Right atrium auricular region (tissue), 2 donors: ENCODE results near the gene PRIMA1. TPM values are rescaled to one million over a fixed set of nuclear protein-coding genes. Genes with fewer than 3 reads are reported as not detected.

Experiments used
- DNase-seq: peaks from one replicate; pipeline ENCODE4 v3.0.0-alpha.2; 2019; ENCODE audit warnings: low spot score
- H3K27ac ChIP-seq, 2 donors: fragments of 200-600 bp; sonication (generic); 1 replicate in 1 of 2; 2 replicates in 1 of 2; pipeline ENCODE4 v1.5.1; 2016 to 2019
- H3K27me3 ChIP-seq, 2 donors: fragments of 200-600 bp; sonication (generic); one replicate each; pipeline versions ENCODE4 v1.5.1 to v1.6.0; 2017 to 2019
- H3K36me3 ChIP-seq: fragments of 200-600 bp; sonication (generic); one replicate; pipeline ENCODE4 v1.5.1; 2016
- H3K4me1 ChIP-seq, 2 donors: fragments of 200-600 bp; sonication (generic); one replicate each; pipeline versions ENCODE4 v1.5.1 to v1.6.0; 2017 to 2019
- H3K4me3 ChIP-seq, 2 donors: fragments of 200-600 bp; sonication (generic); 1 replicate in 1 of 2; 2 replicates in 1 of 2; pipeline ENCODE4 v1.5.1; 2017 to 2019; ENCODE audit warnings: mild to moderate bottlenecking in 1 of 2, moderate library complexity in 1 of 2
- H3K9me3 ChIP-seq, 2 donors: fragments of 200-600 bp; sonication (generic); one replicate each; pipeline ENCODE4 v1.5.1; 2019
- total RNA-seq, 2 donors: library from RNA; depleted of rRNA; stranded (reverse); fragments of >200 nt; gene quantifications; one replicate each; pipeline ENCODE4 v1.1.0, GENCODE V29; 2016
- TF ChIP-seq, protein P1 (sequence below), 2 donors: fragments of 200-600 bp; sonication (generic); IDR thresholded peaks; one replicate each; pipeline ENCODE4 v1.5.1; 2019; ENCODE audit warnings: antibody characterized with exemption in 2 of 2

PRIMA1 gene
- total RNA-seq, 2 donors from 2014 or later, result 2.2 to 4.1 TPM

DNA sequence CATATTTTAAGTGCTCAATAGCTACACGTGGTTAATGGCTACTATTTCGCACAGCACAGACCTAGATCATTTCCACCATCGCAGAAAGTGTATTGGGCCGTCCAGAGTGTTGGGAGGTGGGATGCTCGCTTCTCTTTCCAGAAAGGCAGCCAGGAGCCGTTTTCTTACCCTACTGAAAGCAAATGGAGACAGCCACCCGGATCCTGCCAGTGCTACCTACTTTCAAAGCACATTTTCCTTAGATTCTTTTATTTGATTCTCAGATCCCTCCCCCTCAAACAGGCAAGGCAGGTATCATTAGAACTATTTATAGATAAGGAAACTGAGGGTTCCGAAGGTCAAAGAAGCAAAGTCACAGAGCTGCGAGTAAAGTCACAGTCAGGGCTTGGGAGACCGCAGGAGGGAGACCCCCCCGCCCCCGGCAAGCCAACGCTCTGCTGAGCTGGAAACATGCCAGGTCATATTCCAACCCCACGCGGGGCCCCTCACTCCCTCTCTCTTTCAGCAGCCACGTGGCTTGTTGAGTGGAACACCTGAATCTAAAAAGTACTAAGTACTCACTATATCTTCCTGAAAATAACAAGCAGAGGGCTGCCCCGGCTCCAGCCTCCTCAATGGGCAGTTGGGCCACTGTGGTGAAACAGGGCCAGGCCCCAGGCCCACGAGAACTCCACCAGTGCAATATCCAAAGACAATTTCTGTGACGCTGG lies 36.2 kb downstream of the PRIMA1 start:
- no peaks in the 10 kb centered on the region for H3K36me3 ChIP-seq

GRCh38 chr14:93749076-93749420 lies 39.2 kb downstream of the PRIMA1 start:
- no peak overlapping the region for H3K4me3 ChIP-seq
- TF ChIP-seq, protein P1, sequence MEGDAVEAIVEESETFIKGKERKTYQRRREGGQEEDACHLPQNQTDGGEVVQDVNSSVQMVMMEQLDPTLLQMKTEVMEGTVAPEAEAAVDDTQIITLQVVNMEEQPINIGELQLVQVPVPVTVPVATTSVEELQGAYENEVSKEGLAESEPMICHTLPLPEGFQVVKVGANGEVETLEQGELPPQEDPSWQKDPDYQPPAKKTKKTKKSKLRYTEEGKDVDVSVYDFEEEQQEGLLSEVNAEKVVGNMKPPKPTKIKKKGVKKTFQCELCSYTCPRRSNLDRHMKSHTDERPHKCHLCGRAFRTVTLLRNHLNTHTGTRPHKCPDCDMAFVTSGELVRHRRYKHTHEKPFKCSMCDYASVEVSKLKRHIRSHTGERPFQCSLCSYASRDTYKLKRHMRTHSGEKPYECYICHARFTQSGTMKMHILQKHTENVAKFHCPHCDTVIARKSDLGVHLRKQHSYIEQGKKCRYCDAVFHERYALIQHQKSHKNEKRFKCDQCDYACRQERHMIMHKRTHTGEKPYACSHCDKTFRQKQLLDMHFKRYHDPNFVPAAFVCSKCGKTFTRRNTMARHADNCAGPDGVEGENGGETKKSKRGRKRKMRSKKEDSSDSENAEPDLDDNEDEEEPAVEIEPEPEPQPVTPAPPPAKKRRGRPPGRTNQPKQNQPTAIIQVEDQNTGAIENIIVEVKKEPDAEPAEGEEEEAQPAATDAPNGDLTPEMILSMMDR (IDR thresholded peaks at IDR 0.05), result no peak
- H3K27me3 ChIP-seq, result no peaks in the 10 kb centered on the region
- no peaks in the 10 kb centered on the region for H3K36me3 ChIP-seq
- DNase-seq, result no peak
- peak overlapping the region; percentile 74 to 77 for H3K27ac ChIP-seq
- no peaks in the 10 kb centered on the region for H3K9me3 ChIP-seq
- peaks cover 0 to 37% of the 10 kb centered on the region in 2 donors for H3K4me1 ChIP-seq

More for the DNA sequence above, 36.2 kb downstream of the PRIMA1 start:
- no peak for DNase-seq
- H3K9me3 ChIP-seq, result no peaks in the 10 kb centered on the region
- peak overlapping the region in 1 of 2 donors; percentile 8 for H3K27ac ChIP-seq
- no peaks in the 10 kb centered on the region for H3K27me3 ChIP-seq
- H3K4me3 ChIP-seq, result no peak overlapping the region
- TF ChIP-seq, protein P1 (IDR thresholded peaks at IDR 0.05), result no peak
- peaks cover 0 to 35% of the 10 kb centered on the region in 2 donors for H3K4me1 ChIP-seq

DNA sequence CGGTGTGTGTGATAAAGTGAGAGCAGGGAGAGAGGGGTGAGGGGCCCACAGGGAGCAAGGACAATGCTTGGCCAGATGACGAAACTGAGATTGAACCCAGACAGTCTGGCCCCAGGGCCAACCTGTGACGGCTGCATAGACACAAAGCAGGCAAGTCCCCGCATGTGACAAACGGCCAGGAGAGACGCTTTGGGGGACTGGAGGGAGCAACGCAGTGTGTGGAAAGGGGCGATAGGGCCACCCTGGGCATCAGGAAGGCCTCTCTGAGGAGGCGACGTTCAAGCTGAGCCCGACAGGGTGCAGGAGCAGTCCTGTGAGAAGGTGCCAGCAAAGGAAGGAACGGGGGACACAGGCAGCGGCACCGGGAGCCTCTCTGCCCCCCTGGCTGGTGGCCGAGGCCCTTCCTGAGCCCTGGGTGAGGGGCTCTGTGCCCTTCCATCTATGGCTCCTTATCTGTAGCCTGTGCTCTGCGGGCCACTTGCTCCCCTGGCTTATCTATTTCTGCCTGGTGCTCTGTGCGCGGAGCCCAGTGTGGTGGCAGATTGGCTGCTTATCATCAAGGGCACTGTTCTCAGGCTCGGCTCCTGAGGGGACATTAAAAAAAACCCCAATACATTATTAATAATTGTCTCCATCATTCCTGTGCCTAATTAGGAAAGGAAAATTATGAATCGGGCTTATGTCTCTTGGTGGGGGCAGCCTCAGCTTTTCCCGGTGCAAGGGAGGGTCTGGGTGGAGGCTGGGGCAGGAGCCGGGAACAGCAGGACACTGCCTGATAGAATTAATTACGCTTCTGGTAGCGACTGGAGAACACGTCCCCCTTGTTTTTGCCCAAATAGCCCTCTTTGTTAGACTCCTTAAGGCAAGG lies 39.8 kb downstream of the PRIMA1 start:
- peaks cover 0 to 39% of the 10 kb centered on the region in 2 donors for H3K4me1 ChIP-seq
- no peak overlapping the region for H3K4me3 ChIP-seq
- DNase-seq, result no peak
- TF ChIP-seq, protein P1 (IDR thresholded peaks at IDR 0.05), result no peak
- no peaks in the 10 kb centered on the region for H3K27me3 ChIP-seq
- no peaks in the 10 kb centered on the region for H3K36me3 ChIP-seq
- no peaks in the 10 kb centered on the region for H3K9me3 ChIP-seq
- peak overlapping the region; percentile 74 to 77 for H3K27ac ChIP-seq

DNA sequence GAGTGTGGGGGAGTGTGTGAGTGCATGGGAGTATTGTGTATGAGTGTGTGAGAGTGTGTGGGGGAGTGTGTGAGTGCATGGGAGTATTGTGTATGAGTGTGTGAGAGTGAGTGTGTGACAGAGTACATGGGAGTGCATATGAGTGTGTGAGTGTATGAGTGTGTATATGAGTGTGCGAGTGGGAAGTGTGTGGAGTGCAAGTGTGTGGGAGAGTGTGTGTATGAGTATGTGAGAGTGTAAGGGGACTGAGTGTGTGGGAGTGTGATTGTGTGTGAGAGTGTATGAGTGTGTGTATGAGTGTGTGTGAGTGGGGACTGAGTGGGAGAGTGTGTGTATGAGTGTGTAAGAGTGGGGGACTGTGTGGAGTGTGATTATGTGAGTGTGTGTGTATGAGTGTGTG lies 40.7 kb downstream of the PRIMA1 start:
- H3K4me1 ChIP-seq, result peaks cover 0 to 41% of the 10 kb centered on the region in 2 donors
- no peaks in the 10 kb centered on the region for H3K27me3 ChIP-seq
- H3K4me3 ChIP-seq, result no peak overlapping the region

GRCh38 chr14:93747102-93747501 lies 41.2 kb downstream of the PRIMA1 start:
- H3K4me1 ChIP-seq, result peaks cover 0 to 41% of the 10 kb centered on the region in 2 donors
- no peaks in the 10 kb centered on the region for H3K27me3 ChIP-seq
- H3K4me3 ChIP-seq, result no peak overlapping the region
- H3K27ac ChIP-seq, result peak overlapping the region in 1 of 2 donors; percentile 14
- no peaks in the 10 kb centered on the region for H3K36me3 ChIP-seq
- H3K9me3 ChIP-seq, result no peaks in the 10 kb centered on the region
- TF ChIP-seq, protein P1 (IDR thresholded peaks at IDR 0.05), result no peak
- no peak for DNase-seq

More for the DNA sequence above, 40.7 kb downstream of the PRIMA1 start:
- Histone ChIP-seq H3K9me3 (no peaks in the 10 kb centered on the region), H3K36me3 (no peaks in the 10 kb centered on the region), H3K27ac (peak overlapping the region in 1 of 2 donors; percentile 74)
- DNase-seq, result no peak
- TF ChIP-seq, protein P1 (IDR thresholded peaks at IDR 0.05), result no peak
